H9 (cell line): ENCODE measurements around the gene CRY2. TPM values are rescaled to one million over a fixed set of nuclear protein-coding genes. Genes with fewer than 3 reads are reported as not detected.

Experiments
- DNase-seq: peaks from one replicate; pipeline ENCODE4 v3.0.0-alpha.2; 2017
- H2AFZ ChIP-seq: one replicate; pipeline ENCODE4 v1.6.1; 2013; ENCODE audit warnings: mild to moderate bottlenecking, low read length, control low read depth, moderate library complexity
- H2AK5ac ChIP-seq: 2 replicates; pipeline ENCODE4 v1.6.1; 2013; ENCODE audit warnings: low read length, control low read depth, mixed read lengths; ENCODE audit not compliant: insufficient read length
- H2BK120ac ChIP-seq: one replicate; pipeline ENCODE4 v1.6.1; 2013; ENCODE audit warnings: low read depth, mild to moderate bottlenecking, low read length, control low read depth, inconsistent platforms; ENCODE audit not compliant: poor library complexity, severe bottlenecking
- H2BK12ac ChIP-seq: 2 replicates; pipeline ENCODE4 v1.6.1; 2013; ENCODE audit warnings: low read length, control low read depth, mixed read lengths, low read depth; ENCODE audit not compliant: insufficient read length
- H2BK15ac ChIP-seq: 2 replicates; pipeline ENCODE4 v1.6.1; 2013; ENCODE audit warnings: low read depth, low read length, control low read depth
- H2BK20ac ChIP-seq: one replicate; pipeline ENCODE4 v1.6.1; 2013; ENCODE audit warnings: low read depth, mild to moderate bottlenecking, low read length, control low read depth, inconsistent platforms; ENCODE audit not compliant: poor library complexity, severe bottlenecking
- H2BK5ac ChIP-seq: 2 replicates; pipeline ENCODE4 v1.6.1; 2013; ENCODE audit warnings: low read length, control low read depth, mixed read lengths; ENCODE audit not compliant: insufficient read length
- H3K14ac ChIP-seq: 2 replicates; pipeline ENCODE4 v1.6.1; 2013; ENCODE audit warnings: low read length, control low read depth; ENCODE audit not compliant: insufficient read depth
- H3K18ac ChIP-seq: 2 replicates; pipeline ENCODE4 v1.6.1; 2013; ENCODE audit warnings: low read depth, mild to moderate bottlenecking, mixed read lengths, low read length, control low read depth; ENCODE audit not compliant: insufficient read length
- H3K23ac ChIP-seq: 2 replicates; pipeline ENCODE4 v1.6.1; 2013; ENCODE audit warnings: low read length, control low read depth, mixed read lengths, low read depth; ENCODE audit not compliant: insufficient read length
- H3K23me2 ChIP-seq: 2 replicates; pipeline ENCODE4 v1.6.1; 2013; ENCODE audit warnings: low read depth, mild to moderate bottlenecking, mixed read lengths, low read length, control low read depth; ENCODE audit not compliant: insufficient read length, poor library complexity, severe bottlenecking
- H3K27ac ChIP-seq: 2 replicates; pipeline ENCODE4 v1.5.1; 2013; ENCODE audit warnings: low read length, control low read depth, mixed read lengths, low read depth; ENCODE audit not compliant: insufficient read length
- H3K27me3 ChIP-seq: 2 replicates; pipeline ENCODE4 v1.6.1; 2013; ENCODE audit warnings: low read length, control low read depth, inconsistent platforms; ENCODE audit not compliant: insufficient read depth
- H3K4ac ChIP-seq: 2 replicates; pipeline ENCODE4 v1.6.1; 2013; ENCODE audit warnings: low read depth, mild to moderate bottlenecking, control low read depth, inconsistent platforms, low read length, moderate library complexity
- H3K4me1 ChIP-seq: 2 replicates; pipeline ENCODE4 v1.6.1; 2013; ENCODE audit warnings: low read length, control low read depth, inconsistent platforms; ENCODE audit not compliant: insufficient read depth
- H3K4me2 ChIP-seq: 2 replicates; pipeline ENCODE4 v1.6.1; 2013; ENCODE audit warnings: low read length, control low read depth, mixed read lengths; ENCODE audit not compliant: insufficient read length, insufficient read depth
- H3K56ac ChIP-seq: 2 replicates; pipeline ENCODE4 v1.6.1; 2013; ENCODE audit warnings: low read depth, mild to moderate bottlenecking, mixed read lengths, low read length, control low read depth; ENCODE audit not compliant: insufficient read length
- H3K79me1 ChIP-seq: 2 replicates; pipeline ENCODE4 v1.6.1; 2013; ENCODE audit warnings: low read depth, mild to moderate bottlenecking, moderate library complexity, low read length, control low read depth, inconsistent platforms; ENCODE audit not compliant: insufficient read depth, poor library complexity, severe bottlenecking
- H3K79me2 ChIP-seq: 2 replicates; pipeline ENCODE4 v1.6.1; 2013; ENCODE audit warnings: low read length, control low read depth, inconsistent platforms; ENCODE audit not compliant: insufficient read depth
- H3K9ac ChIP-seq: 2 replicates; pipeline ENCODE4 v1.6.1; 2013; ENCODE audit warnings: low read length, control low read depth, mixed read lengths; ENCODE audit not compliant: insufficient read length; ENCODE audit errors: extremely low read depth
- H3K9me3 ChIP-seq: one replicate; pipeline ENCODE4 v1.6.1; 2013; ENCODE audit warnings: low read depth, low read length, inconsistent platforms; ENCODE audit not compliant: control insufficient read depth
- H3T11ph ChIP-seq: one replicate; pipeline ENCODE4 v1.6.1; 2013; ENCODE audit warnings: mild to moderate bottlenecking, low read length, control low read depth, inconsistent platforms
- H4K20me1 ChIP-seq: one replicate; pipeline ENCODE4 v1.6.1; 2013; ENCODE audit not compliant: control insufficient read depth, insufficient read length, insufficient read depth
- H4K5ac ChIP-seq: 2 replicates; pipeline ENCODE4 v1.6.1; 2013; ENCODE audit warnings: low read depth, mild to moderate bottlenecking, mixed read lengths, low read length, control low read depth; ENCODE audit not compliant: insufficient read length
- H4K8ac ChIP-seq: replicated peaks from 2 replicates; pipeline ENCODE4 v1.6.1; 2013; ENCODE audit warnings: low read length, control low read depth, mixed read lengths, low read depth; ENCODE audit not compliant: insufficient read length
- H4K91ac ChIP-seq: 2 replicates; pipeline ENCODE4 v1.6.1; 2013; ENCODE audit warnings: low read depth, mild to moderate bottlenecking, moderate library complexity, mixed read lengths, low read length, control low read depth; ENCODE audit not compliant: insufficient read length
- H3K27ac Mint-ChIP-seq, 3 experiments: 2 replicates in 2 of 3; 3 replicates in 1 of 3; pipeline ENCODE4 v1.8.0; 2020 to 2021; ENCODE audit warnings: mixed read lengths in 3 of 3, mild to moderate bottlenecking in 1 of 3, moderate library complexity in 1 of 3
- H3K27me3 Mint-ChIP-seq: 2 replicates; pipeline ENCODE4 v1.8.0; 2021; ENCODE audit warnings: low read depth, mild to moderate bottlenecking, moderate library complexity, mixed read lengths
- H3K36me3 Mint-ChIP-seq, 3 experiments: 2 replicates in 2 of 3; 3 replicates in 1 of 3; pipeline ENCODE4 v1.8.0; 2020 to 2021; ENCODE audit warnings: low read depth in 3 of 3, mixed read lengths in 3 of 3; ENCODE audit not compliant: insufficient read depth in 1 of 3
- H3K4me1 Mint-ChIP-seq, 2 experiments: 2 replicates each; pipeline ENCODE4 v1.8.0; 2020; ENCODE audit warnings: mixed read lengths in 2 of 2
- H3K4me3 Mint-ChIP-seq, 2 experiments: 2 replicates in 1 of 2; 3 replicates in 1 of 2; pipeline ENCODE4 v1.8.0; 2020 to 2021; ENCODE audit warnings: mild to moderate bottlenecking in 2 of 2, mixed read lengths in 2 of 2, moderate library complexity in 1 of 2
- H3K9me3 Mint-ChIP-seq, 2 experiments: 2 replicates in 1 of 2; 3 replicates in 1 of 2; pipeline ENCODE4 v1.8.0; 2020; ENCODE audit warnings: mild to moderate bottlenecking in 2 of 2, mixed read lengths in 2 of 2, moderate library complexity in 1 of 2
- CTCF ChIP-seq: fragments of 200-600 bp; sonication (generic); conservative IDR thresholded peaks from 3 replicates; pipeline ENCODE4 v1.8.0; 2021; ENCODE audit warnings: antibody characterized with exemption, mild to moderate bottlenecking
- WGBS: extraction: QIAGEN DNeasy Blood & Tissue Kit; methylation state at CpG from one replicate; pipeline ENCODE4 v1.1.7; 2013; ENCODE audit warnings: missing lambda C conversion rate, low lambda C conversion rate, mixed read lengths; ENCODE audit not compliant: insufficient read length; ENCODE audit errors: extremely low coverage; 5-methylcytosine and 5-hydroxymethylcytosine counted together
- total RNA-seq: library from RNA; stranded (reverse); gene quantifications from 2 replicates; pipeline ENCODE4 v1.2.1, GENCODE V29; 2021

CRY2 gene
- total RNA-seq, 1 experiment from 2014 or later, result 14.4 TPM

- Histone ChIP-seq H3K9ac (no peak overlapping the region), H2AFZ (no peak overlapping the region), H2AK5ac (no peak overlapping the region), H2BK12ac (no peak overlapping the region), H3K79me1 (no peaks in the 10 kb centered on the region), H3K4me2 (no peak overlapping the region), H3K14ac (no peak overlapping the region), H4K91ac (no peak overlapping the region), H2BK20ac (no peak overlapping the region), H4K5ac (no peak overlapping the region), H3K23me2 (no peaks in the 10 kb centered on the region), H3K27me3 (no peaks in the 10 kb centered on the region), H3K4me1 (peaks cover 2% of the 10 kb centered on the region; the same call in 1 of the 2 replicates), H3K4ac (no peak overlapping the region), H3K9me3 (no peaks in the 10 kb centered on the region), H2BK15ac (no peak overlapping the region), H2BK120ac (no peak overlapping the region), H4K20me1 (no peaks in the 10 kb centered on the region), H3K27ac (no peak overlapping the region), H3K18ac (no peak overlapping the region), H2BK5ac (no peak overlapping the region), H3K23ac (no peak overlapping the region), H3T11ph (no peak overlapping the region), H4K8ac (no peak overlapping the region), H3K79me2 (no peaks in the 10 kb centered on the region), H3K56ac (no peak overlapping the region)
- no peaks in the 10 kb centered on the region for H3K27me3 Mint-ChIP-seq
- TF ChIP-seq CTCF, result no peak
- H3K4me3 Mint-ChIP-seq, result no peak overlapping the region
- H3K9me3 Mint-ChIP-seq, result no peaks in the 10 kb centered on the region
- peaks cover 25 to 26% of the 10 kb centered on the region in 2 experiments for H3K4me1 Mint-ChIP-seq
- no peak for DNase-seq
- peak overlapping the region in 1 of 3 experiments; percentile 71; a peak in 3 of 7 replicates for H3K27ac Mint-ChIP-seq
- no CpG with 5 or more reads among the region's 6 CpGs for WGBS
- peaks cover 1 to 22% (median 5%) of the 10 kb centered on the region in 3 experiments; a peak in 6 of 7 replicates for H3K36me3 Mint-ChIP-seq
These were observed 29.1 kb downstream of the CRY2 start for GRCh38 chr11:45876401-45876800.
